SK-N-MC (cell line): ENCODE measurements around the gene CLN3.

Source experiments
- DNase-seq: peaks from one replicate; pipeline ENCODE4 v3.0.0-alpha.2; 2011; ENCODE audit warnings: low read depth, low spot score
- H3K27ac ChIP-seq: fragments of 200-600 bp; sonication (generic); 2 replicates; pipeline ENCODE4 v1.5.1; 2016; ENCODE audit warnings: mixed run types
- H3K36me3 ChIP-seq: fragments of 200-600 bp; sonication (generic); 2 replicates; pipeline ENCODE4 v1.6.1; 2017; ENCODE audit warnings: antibody characterized with exemption, low read length, mixed read lengths; ENCODE audit not compliant: insufficient read depth
- H3K4me3 ChIP-seq: fragments of 200-600 bp; sonication (generic); 2 replicates; pipeline ENCODE4 v1.5.1; 2016
- H3K9ac ChIP-seq: fragments of 200-600 bp; sonication (generic); 2 replicates; pipeline ENCODE4 v1.8.0; 2017; ENCODE audit warnings: mixed run types, mixed read lengths; ENCODE audit not compliant: insufficient read length
- H3K9me3 ChIP-seq: fragments of 200-600 bp; sonication (generic); 2 replicates; pipeline ENCODE4 v1.6.1; 2017; ENCODE audit warnings: low read depth, mild to moderate bottlenecking, antibody characterized with exemption, low read length, moderate library complexity, mixed read lengths
- EZH2 ChIP-seq: fragments of 200-600 bp; sonication (generic); IDR thresholded peaks from one replicate; pipeline ENCODE4 v1.6.1; 2017; ENCODE audit warnings: antibody characterized with exemption
- FOXP2 ChIP-seq: optimal IDR thresholded peaks from 2 replicates; pipeline ENCODE3; 2011; ENCODE audit warnings: mild to moderate bottlenecking, moderate library complexity; ENCODE audit not compliant: insufficient read depth; ENCODE audit errors: extremely low read length, control extremely low read depth
- POLR2AphosphoS5 ChIP-seq: IDR thresholded peaks from 2 replicates; pipeline ENCODE4 v1.6.1; 2012; ENCODE audit warnings: mild to moderate bottlenecking, low read depth, low read length, borderline replicate concordance

CLN3 gene

GRCh38 chr16:28491970-28492474 lies at the start of gene CLN3:
CLN3 (minus strand) TSS chr16:28492074; CDS start chr16:28491759, 315 bp downstream.
- peak within 1 kb of the TSS; percentile 97 for H3K4me3 ChIP-seq
- H3K9ac ChIP-seq, result peak within 1 kb of the TSS; percentile 98
- peak within 1 kb of the TSS; percentile 97 for H3K27ac ChIP-seq
- TF ChIP-seq POLR2AphosphoS5, result peak; percentile 43; the same call in 1 of the 2 replicates
- no peak for TF ChIP-seq FOXP2
- H3K9me3 ChIP-seq, result no peaks in the 10 kb centered on the region
- H3K36me3 ChIP-seq, result peaks cover 4% of the 10 kb centered on the region; the same call in 1 of the 2 replicates
- DNase-seq, result peak; percentile 90

GRCh38 chr16:28540346-28540745 lies 48.5 kb upstream of the CLN3 start:
- no peak for DNase-seq
- Histone ChIP-seq H3K4me3 (no peak overlapping the region), H3K27ac (no peak overlapping the region), H3K36me3 (no peaks in the 10 kb centered on the region), H3K9ac (no peak overlapping the region), H3K9me3 (no peaks in the 10 kb centered on the region)
- TF ChIP-seq EZH2 (no peak), FOXP2 (no peak), POLR2AphosphoS5 (no peak)

- no peak for TF ChIP-seq POLR2AphosphoS5
- no peak for TF ChIP-seq EZH2
- TF ChIP-seq FOXP2, result no peak
- DNase-seq, result no peak
- no peaks in the 10 kb centered on the region for H3K36me3 ChIP-seq
- H3K9me3 ChIP-seq, result no peaks in the 10 kb centered on the region
- no peak within 1 kb of the TSS for H3K27ac ChIP-seq
- H3K9ac ChIP-seq, result no peak within 1 kb of the TSS
- no peak within 1 kb of the TSS for H3K4me3 ChIP-seq
Measured at GRCh38 chr16:28538733-28539596, 47.1 kb upstream of the CLN3 start, which contains the start of gene NUPR1. NUPR1 (minus strand) TSS chr16:28538974; CDS start chr16:28538907, 67 bp downstream.

- no peaks in the 10 kb centered on the region for H3K36me3 ChIP-seq
- H3K27ac ChIP-seq, result no peak overlapping the region
- H3K9ac ChIP-seq, result no peak overlapping the region
- no peak overlapping the region for H3K4me3 ChIP-seq
- no peak for DNase-seq
- H3K9me3 ChIP-seq, result no peaks in the 10 kb centered on the region
- no peak for TF ChIP-seq FOXP2
- no peak for TF ChIP-seq EZH2
- TF ChIP-seq POLR2AphosphoS5, result no peak
Measured at GRCh38 chr16:28537964-28538732, 46.3 kb upstream of the CLN3 start.

GRCh38 chr16:28537076-28537475 lies 45.2 kb upstream of the CLN3 start:
- DNase-seq, result no peak
- H3K4me3 ChIP-seq, result no peak overlapping the region

GRCh38 chr16:28534542-28535373 lies 42.9 kb upstream of the CLN3 start:
- no peaks in the 10 kb centered on the region for H3K36me3 ChIP-seq
- no peaks in the 10 kb centered on the region for H3K9me3 ChIP-seq
- no peak overlapping the region for H3K4me3 ChIP-seq
- TF ChIP-seq FOXP2 (no peak), POLR2AphosphoS5 (no peak), EZH2 (no peak)
- no peak overlapping the region for H3K9ac ChIP-seq
- no peak overlapping the region for H3K27ac ChIP-seq
- no peak for DNase-seq

More at GRCh38 chr16:28537076-28537475, 45.2 kb upstream of the CLN3 start:
- H3K9me3 ChIP-seq, result no peaks in the 10 kb centered on the region
- H3K9ac ChIP-seq, result no peak overlapping the region
- H3K27ac ChIP-seq, result no peak overlapping the region
- no peaks in the 10 kb centered on the region for H3K36me3 ChIP-seq
- TF ChIP-seq FOXP2 (no peak), POLR2AphosphoS5 (no peak), EZH2 (no peak)

GRCh38 chr16:28532940-28533647 lies 41.2 kb upstream of the CLN3 start:
- DNase-seq, result no peak
- H3K9me3 ChIP-seq, result no peaks in the 10 kb centered on the region
- no peak for TF ChIP-seq EZH2
- TF ChIP-seq POLR2AphosphoS5, result no peak
- TF ChIP-seq FOXP2, result no peak
- H3K36me3 ChIP-seq, result no peaks in the 10 kb centered on the region
- no peak overlapping the region for H3K27ac ChIP-seq
- no peak overlapping the region for H3K4me3 ChIP-seq
- H3K9ac ChIP-seq, result no peak overlapping the region
